WTC11 (cell line): ENCODE measurements around the gene OR10V1. TPM values are rescaled to one million over a fixed set of nuclear protein-coding genes. Genes with fewer than 3 reads are reported as not detected.

ENCODE experiments used
- ATAC-seq: fragments of 200-7000 bp; cut with Tn5 transposase; 2 replicates; pipeline ENCODE4 v1.10.0; 2021; ENCODE audit warnings: mild to moderate bottlenecking, moderate library complexity
- CTCF ChIA-PET: fragments of 300-600 bp; sonication (Branson Sonifier 250); formaldehyde crosslinking; loops from one replicate; lab custom pipeline; 2021; ENCODE audit warnings: antibody characterized with exemption; lab: Charles Lee
- POLR2A ChIA-PET: fragments of 350-600 bp; sonication (Branson Sonifier 250); formaldehyde crosslinking; loops from one replicate; lab custom pipeline; 2021; ENCODE audit warnings: antibody characterized with exemption; lab: Charles Lee
- DNase-seq: peaks from one replicate; pipeline ENCODE4 v3.0.0; 2021; ENCODE audit warnings: low spot score
- H3K27ac Mint-ChIP-seq: 2 replicates; pipeline ENCODE4 v1.8.0; 2021; ENCODE audit warnings: mixed read lengths
- H3K27me3 Mint-ChIP-seq: 2 replicates; pipeline ENCODE4 v1.8.0; 2021; ENCODE audit warnings: low read depth, mild to moderate bottlenecking, moderate library complexity, mixed read lengths
- H3K36me3 Mint-ChIP-seq: 2 replicates; pipeline ENCODE4 v1.8.0; 2021; ENCODE audit warnings: mixed read lengths
- H3K4me1 Mint-ChIP-seq: 2 replicates; pipeline ENCODE4 v1.8.0; 2022; ENCODE audit warnings: mixed read lengths
- H3K4me3 Mint-ChIP-seq: 2 replicates; pipeline ENCODE4 v1.8.0; 2021; ENCODE audit warnings: mild to moderate bottlenecking, moderate library complexity, mixed read lengths
- H3K9me3 Mint-ChIP-seq: 2 replicates; pipeline ENCODE4 v1.8.0; 2021; ENCODE audit warnings: mixed read lengths
- CREM ChIP-seq: sonication (generic); formaldehyde crosslinking; IDR thresholded peaks from 2 replicates; pipeline ENCODE4 v1.8.1; 2022; ENCODE audit warnings: mild to moderate bottlenecking, missing genetic modification reagents, moderate library complexity
- ESRRA ChIP-seq: sonication (generic); formaldehyde crosslinking; IDR thresholded peaks from 2 replicates; pipeline ENCODE4 v1.8.1; 2022; ENCODE audit warnings: mild to moderate bottlenecking, missing genetic modification reagents, borderline replicate concordance
- JUN ChIP-seq: sonication (generic); formaldehyde crosslinking; IDR thresholded peaks from 2 replicates; pipeline ENCODE4 v1.8.0; 2023; ENCODE audit warnings: mild to moderate bottlenecking, missing genetic modification reagents
- MYBL2 ChIP-seq: sonication (generic); formaldehyde crosslinking; IDR thresholded peaks from 2 replicates; pipeline ENCODE4 v1.8.1; 2023; ENCODE audit warnings: mild to moderate bottlenecking, moderate library complexity, missing genetic modification reagents
- NR1H2 ChIP-seq: sonication (generic); formaldehyde crosslinking; IDR thresholded peaks from 2 replicates; pipeline ENCODE4 v1.9.0; 2021; ENCODE audit warnings: mild to moderate bottlenecking, moderate library complexity, missing genetic modification reagents
- NR2C2 ChIP-seq: sonication (generic); formaldehyde crosslinking; IDR thresholded peaks from 2 replicates; pipeline ENCODE4 v1.8.0; 2022; ENCODE audit warnings: mild to moderate bottlenecking, missing genetic modification reagents
- NR3C1 ChIP-seq: sonication (generic); formaldehyde crosslinking; conservative IDR thresholded peaks from 2 replicates; pipeline ENCODE4 v1.8.1; 2023; ENCODE audit warnings: low read depth, mild to moderate bottlenecking, missing genetic modification reagents
- SP1 ChIP-seq: sonication (generic); formaldehyde crosslinking; conservative IDR thresholded peaks from 2 replicates; pipeline ENCODE4 v1.8.1; 2022; ENCODE audit warnings: missing genetic modification reagents
- ZNF219 ChIP-seq: sonication (generic); formaldehyde crosslinking; IDR thresholded peaks from 2 replicates; pipeline ENCODE4 v1.8.0; 2023; ENCODE audit warnings: missing genetic modification reagents, mild to moderate bottlenecking, borderline replicate concordance
- total RNA-seq: library from RNA; stranded (reverse); gene quantifications from 3 replicates; pipeline ENCODE4 v1.2.3, GENCODE V29; 2021
- TF ChIP-seq, protein P1 (sequence below): sonication (generic); formaldehyde crosslinking; IDR thresholded peaks from 2 replicates; pipeline ENCODE4 v1.8.0; 2022; ENCODE audit warnings: mild to moderate bottlenecking, missing genetic modification reagents
- TF ChIP-seq, protein P2 (sequence below): sonication (generic); formaldehyde crosslinking; IDR thresholded peaks from 2 replicates; pipeline ENCODE4 v1.8.1; 2023; ENCODE audit warnings: mild to moderate bottlenecking, moderate library complexity, missing genetic modification reagents
- TF ChIP-seq, protein P3 (sequence below): sonication (generic); formaldehyde crosslinking; IDR thresholded peaks from 2 replicates; pipeline ENCODE4 v1.8.1; 2022; ENCODE audit warnings: low read depth, mild to moderate bottlenecking, moderate library complexity, missing genetic modification reagents, borderline replicate concordance
- TF ChIP-seq, protein P4 (sequence below): sonication (generic); formaldehyde crosslinking; IDR thresholded peaks from 2 replicates; pipeline ENCODE4 v1.8.0; 2022; ENCODE audit warnings: missing genetic modification reagents
- TF ChIP-seq, protein P5 (sequence below): sonication (generic); formaldehyde crosslinking; IDR thresholded peaks from 2 replicates; pipeline ENCODE4 v1.8.0; 2023; ENCODE audit warnings: missing genetic modification reagents, mild to moderate bottlenecking, borderline replicate concordance

The OR10V1 gene
- total RNA-seq, 1 experiment from 2014 or later, result not detected

DNA sequence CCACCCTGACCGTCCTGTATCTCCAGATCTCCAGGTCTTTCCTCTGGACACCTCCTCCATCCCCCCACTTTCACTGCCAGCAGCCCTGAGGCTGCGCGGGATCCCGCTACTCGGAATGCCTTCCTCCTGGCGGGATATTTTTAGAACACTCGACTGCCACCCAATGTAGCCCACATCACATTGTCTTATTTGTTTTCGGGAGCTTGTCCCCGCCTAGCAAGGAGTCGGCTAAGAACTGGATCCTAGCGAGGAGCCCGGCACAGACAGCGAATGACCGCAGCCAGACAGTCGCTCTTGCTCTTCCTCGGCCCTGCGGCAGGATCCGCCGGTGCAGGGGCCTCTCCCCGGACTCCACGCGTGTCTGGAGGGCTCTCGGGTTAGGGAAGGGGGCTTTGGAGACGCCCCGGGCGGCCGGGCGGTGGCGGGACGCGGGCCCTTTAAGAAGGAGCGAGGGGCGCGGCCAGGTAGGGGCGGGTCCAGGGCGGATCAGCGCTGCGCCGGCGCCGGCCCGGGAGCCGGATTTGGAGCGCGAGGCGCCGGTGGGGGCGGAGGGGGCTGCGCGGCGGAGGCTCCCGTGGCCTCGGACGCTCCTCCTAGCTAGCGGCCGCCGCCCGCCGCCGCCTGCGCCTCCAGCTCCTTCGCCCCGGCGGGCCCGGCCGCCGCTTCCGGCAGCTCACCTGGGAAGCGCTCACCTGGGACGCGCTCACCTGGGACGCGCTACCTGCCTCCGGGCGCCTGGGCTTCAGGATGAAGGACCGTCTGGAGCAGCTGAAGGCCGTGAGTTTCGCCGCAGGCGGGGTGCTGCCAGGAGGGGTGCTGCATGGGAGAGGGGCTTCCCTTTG, 41.4 kb upstream of the OR10V1 start, which contains the start of gene STX3:
TSS of gene STX3 (plus strand) at position 518 of the 842 bp plus-strand sequence. CDS start at position 748, 230 bp downstream.
- ATAC-seq (peak; percentile 75), DNase-seq (peak; percentile 78)
- Mint-ChIP-seq H3K27ac (peak within 1 kb of the TSS; percentile 98), H3K4me1 (peaks cover 27% of the 10 kb centered on the region), H3K4me3 (peak within 1 kb of the TSS; percentile 98), H3K9me3 (peaks cover 4% of the 10 kb centered on the region; the same call in 1 of the 2 replicates), H3K27me3 (peaks cover 6% of the 10 kb centered on the region; the same call in 1 of the 2 replicates), H3K36me3 (peaks cover 5% of the 10 kb centered on the region; the same call in 1 of the 2 replicates)
- POLR2A ChIA-PET, result interaction anchor here (0.6 to 2.3 kb wide), 4 partner anchors 30 to 110 kb away, joined by 3 to 13 read pairs (median 3); partner anchors contain the start of gene PATL1
- CTCF ChIA-PET, result interaction anchor here (0.6 to 3.7 kb wide), 26 partner anchors 8 to 583 kb away, joined by 3 to 32 read pairs (median 4); partner anchors contain the start of genes DTX4, MRPL16, OSBP and PATL1
- TF ChIP-seq JUN (CRISPR knock-in tag) (peak; percentile 17; the same call in 1 of the 2 replicates), SP1 (CRISPR knock-in tag) (peak; percentile 26; the same call in 1 of the 2 replicates), NR3C1 (CRISPR knock-in tag) (no peak), NR1H2 (no peak), CREM (CRISPR knock-in tag) (peak; percentile 50; the same call in 1 of the 2 replicates), ESRRA (CRISPR knock-in tag) (peak; percentile 36; the same call in 1 of the 2 replicates), MYBL2 (no peak), ZNF219 (CRISPR knock-in tag) (0 out of 2 replicates have a peak, but pooled peaks have one; percentile 38), NR2C2 (CRISPR knock-in tag) (no peak)
- TF ChIP-seq, protein P1, sequence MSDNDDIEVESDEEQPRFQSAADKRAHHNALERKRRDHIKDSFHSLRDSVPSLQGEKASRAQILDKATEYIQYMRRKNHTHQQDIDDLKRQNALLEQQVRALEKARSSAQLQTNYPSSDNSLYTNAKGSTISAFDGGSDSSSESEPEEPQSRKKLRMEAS (CRISPR knock-in tag), result 0 out of 2 replicates have a peak, but pooled peaks have one; percentile 10
- TF ChIP-seq, protein P2, sequence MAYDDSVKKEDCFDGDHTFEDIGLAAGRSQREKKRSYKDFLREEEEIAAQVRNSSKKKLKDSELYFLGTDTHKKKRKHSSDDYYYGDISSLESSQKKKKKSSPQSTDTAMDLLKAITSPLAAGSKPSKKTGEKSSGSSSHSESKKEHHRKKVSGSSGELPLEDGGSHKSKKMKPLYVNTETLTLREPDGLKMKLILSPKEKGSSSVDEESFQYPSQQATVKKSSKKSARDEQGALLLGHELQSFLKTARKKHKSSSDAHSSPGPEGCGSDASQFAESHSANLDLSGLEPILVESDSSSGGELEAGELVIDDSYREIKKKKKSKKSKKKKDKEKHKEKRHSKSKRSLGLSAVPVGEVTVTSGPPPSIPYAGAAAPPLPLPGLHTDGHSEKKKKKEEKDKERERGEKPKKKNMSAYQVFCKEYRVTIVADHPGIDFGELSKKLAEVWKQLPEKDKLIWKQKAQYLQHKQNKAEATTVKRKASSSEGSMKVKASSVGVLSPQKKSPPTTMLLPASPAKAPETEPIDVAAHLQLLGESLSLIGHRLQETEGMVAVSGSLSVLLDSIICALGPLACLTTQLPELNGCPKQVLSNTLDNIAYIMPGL (CRISPR knock-in tag), result 0 out of 2 replicates have a peak, but pooled peaks have one; percentile 38
- TF ChIP-seq, protein P3, sequence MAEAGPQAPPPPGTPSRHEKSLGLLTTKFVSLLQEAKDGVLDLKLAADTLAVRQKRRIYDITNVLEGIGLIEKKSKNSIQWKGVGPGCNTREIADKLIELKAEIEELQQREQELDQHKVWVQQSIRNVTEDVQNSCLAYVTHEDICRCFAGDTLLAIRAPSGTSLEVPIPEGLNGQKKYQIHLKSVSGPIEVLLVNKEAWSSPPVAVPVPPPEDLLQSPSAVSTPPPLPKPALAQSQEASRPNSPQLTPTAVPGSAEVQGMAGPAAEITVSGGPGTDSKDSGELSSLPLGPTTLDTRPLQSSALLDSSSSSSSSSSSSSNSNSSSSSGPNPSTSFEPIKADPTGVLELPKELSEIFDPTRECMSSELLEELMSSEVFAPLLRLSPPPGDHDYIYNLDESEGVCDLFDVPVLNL (CRISPR knock-in tag), result peak; percentile 20; the same call in 1 of the 2 replicates
- TF ChIP-seq, protein P4, sequence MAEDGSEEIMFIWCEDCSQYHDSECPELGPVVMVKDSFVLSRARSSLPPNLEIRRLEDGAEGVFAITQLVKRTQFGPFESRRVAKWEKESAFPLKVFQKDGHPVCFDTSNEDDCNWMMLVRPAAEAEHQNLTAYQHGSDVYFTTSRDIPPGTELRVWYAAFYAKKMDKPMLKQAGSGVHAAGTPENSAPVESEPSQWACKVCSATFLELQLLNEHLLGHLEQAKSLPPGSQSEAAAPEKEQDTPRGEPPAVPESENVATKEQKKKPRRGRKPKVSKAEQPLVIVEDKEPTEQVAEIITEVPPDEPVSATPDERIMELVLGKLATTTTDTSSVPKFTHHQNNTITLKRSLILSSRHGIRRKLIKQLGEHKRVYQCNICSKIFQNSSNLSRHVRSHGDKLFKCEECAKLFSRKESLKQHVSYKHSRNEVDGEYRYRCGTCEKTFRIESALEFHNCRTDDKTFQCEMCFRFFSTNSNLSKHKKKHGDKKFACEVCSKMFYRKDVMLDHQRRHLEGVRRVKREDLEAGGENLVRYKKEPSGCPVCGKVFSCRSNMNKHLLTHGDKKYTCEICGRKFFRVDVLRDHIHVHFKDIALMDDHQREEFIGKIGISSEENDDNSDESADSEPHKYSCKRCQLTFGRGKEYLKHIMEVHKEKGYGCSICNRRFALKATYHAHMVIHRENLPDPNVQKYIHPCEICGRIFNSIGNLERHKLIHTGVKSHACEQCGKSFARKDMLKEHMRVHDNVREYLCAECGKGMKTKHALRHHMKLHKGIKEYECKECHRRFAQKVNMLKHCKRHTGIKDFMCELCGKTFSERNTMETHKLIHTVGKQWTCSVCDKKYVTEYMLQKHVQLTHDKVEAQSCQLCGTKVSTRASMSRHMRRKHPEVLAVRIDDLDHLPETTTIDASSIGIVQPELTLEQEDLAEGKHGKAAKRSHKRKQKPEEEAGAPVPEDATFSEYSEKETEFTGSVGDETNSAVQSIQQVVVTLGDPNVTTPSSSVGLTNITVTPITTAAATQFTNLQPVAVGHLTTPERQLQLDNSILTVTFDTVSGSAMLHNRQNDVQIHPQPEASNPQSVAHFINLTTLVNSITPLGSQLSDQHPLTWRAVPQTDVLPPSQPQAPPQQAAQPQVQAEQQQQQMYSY (CRISPR knock-in tag), result peak; percentile 75; the same call in 1 of the 2 replicates
- TF ChIP-seq, protein P5, sequence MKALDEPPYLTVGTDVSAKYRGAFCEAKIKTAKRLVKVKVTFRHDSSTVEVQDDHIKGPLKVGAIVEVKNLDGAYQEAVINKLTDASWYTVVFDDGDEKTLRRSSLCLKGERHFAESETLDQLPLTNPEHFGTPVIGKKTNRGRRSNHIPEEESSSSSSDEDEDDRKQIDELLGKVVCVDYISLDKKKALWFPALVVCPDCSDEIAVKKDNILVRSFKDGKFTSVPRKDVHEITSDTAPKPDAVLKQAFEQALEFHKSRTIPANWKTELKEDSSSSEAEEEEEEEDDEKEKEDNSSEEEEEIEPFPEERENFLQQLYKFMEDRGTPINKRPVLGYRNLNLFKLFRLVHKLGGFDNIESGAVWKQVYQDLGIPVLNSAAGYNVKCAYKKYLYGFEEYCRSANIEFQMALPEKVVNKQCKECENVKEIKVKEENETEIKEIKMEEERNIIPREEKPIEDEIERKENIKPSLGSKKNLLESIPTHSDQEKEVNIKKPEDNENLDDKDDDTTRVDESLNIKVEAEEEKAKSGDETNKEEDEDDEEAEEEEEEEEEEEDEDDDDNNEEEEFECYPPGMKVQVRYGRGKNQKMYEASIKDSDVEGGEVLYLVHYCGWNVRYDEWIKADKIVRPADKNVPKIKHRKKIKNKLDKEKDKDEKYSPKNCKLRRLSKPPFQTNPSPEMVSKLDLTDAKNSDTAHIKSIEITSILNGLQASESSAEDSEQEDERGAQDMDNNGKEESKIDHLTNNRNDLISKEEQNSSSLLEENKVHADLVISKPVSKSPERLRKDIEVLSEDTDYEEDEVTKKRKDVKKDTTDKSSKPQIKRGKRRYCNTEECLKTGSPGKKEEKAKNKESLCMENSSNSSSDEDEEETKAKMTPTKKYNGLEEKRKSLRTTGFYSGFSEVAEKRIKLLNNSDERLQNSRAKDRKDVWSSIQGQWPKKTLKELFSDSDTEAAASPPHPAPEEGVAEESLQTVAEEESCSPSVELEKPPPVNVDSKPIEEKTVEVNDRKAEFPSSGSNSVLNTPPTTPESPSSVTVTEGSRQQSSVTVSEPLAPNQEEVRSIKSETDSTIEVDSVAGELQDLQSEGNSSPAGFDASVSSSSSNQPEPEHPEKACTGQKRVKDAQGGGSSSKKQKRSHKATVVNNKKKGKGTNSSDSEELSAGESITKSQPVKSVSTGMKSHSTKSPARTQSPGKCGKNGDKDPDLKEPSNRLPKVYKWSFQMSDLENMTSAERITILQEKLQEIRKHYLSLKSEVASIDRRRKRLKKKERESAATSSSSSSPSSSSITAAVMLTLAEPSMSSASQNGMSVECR (CRISPR knock-in tag), result peak; percentile 55; the same call in 1 of the 2 replicates
